Stimulated activated CD8-positive, alpha-beta memory T cell treated with anti-CD3 and anti-CD28 coated beads, Interleukin-7, amount 100 ng/mL, for 1 hour (primary cell): ENCODE data around the gene HIGD2B.
"Not testable (repeated sequence)": the region's sequence is repeated elsewhere in the genome, so short reads cannot be mapped to it uniquely, and the experiment has no call there.

Experiments used
- DNase-seq, 2 donors: peaks; one replicate each; pipeline ENCODE4 v3.0.0-alpha.2; 2020; ENCODE audit warnings: low read depth in 2 of 2

The HIGD2B gene

GRCh38 chr15:72685925-72686794 is at the start of gene HIGD2B, which contains the start of gene BBS4:
Gene HIGD2B (minus strand): TSS chr15:72686182. CDS start chr15:72676374, 9,808 bp downstream.
Gene BBS4 (plus strand): TSS chr15:72686207. CDS start chr15:72686228, 21 bp downstream.
- peak; percentile 64 to 78 for DNase-seq

- DNase-seq, result no peak
Observed at GRCh38 chr15:72735111-72735510, 49.1 kb upstream of the HIGD2B start.

GRCh38 chr15:72733941-72734738 is 48.2 kb upstream of the HIGD2B start:
- no peak for DNase-seq

- DNase-seq, result no peak
Observed at GRCh38 chr15:72732516-72732915, 46.5 kb upstream of the HIGD2B start.

GRCh38 chr15:72732086-72732485 is 46.1 kb upstream of the HIGD2B start:
- DNase-seq, result no peak

GRCh38 chr15:72728821-72729220 is 42.8 kb upstream of the HIGD2B start:
- DNase-seq, result no peak

GRCh38 chr15:72728249-72728648 is 42.3 kb upstream of the HIGD2B start:
- not testable (repeated sequence) for DNase-seq

- no peak for DNase-seq
Observed at GRCh38 chr15:72727154-72727553, 41.2 kb upstream of the HIGD2B start.

GRCh38 chr15:72725851-72726250 is 39.9 kb upstream of the HIGD2B start:
- DNase-seq, result not testable (repeated sequence)

GRCh38 chr15:72725446-72725845 is 39.5 kb upstream of the HIGD2B start:
- DNase-seq, result no peak

GRCh38 chr15:72724028-72724427 is 38.0 kb upstream of the HIGD2B start:
- no peak for DNase-seq

- DNase-seq, result peak; percentile 17 to 49
Observed at GRCh38 chr15:72722071-72722696, 36.2 kb upstream of the HIGD2B start.

- DNase-seq, result not testable (repeated sequence)
Observed at GRCh38 chr15:72708551-72709303, 22.7 kb upstream of the HIGD2B start.

GRCh38 chr15:72706266-72706665 is 20.3 kb upstream of the HIGD2B start:
- no peak for DNase-seq

GRCh38 chr15:72700076-72700475 is 14.1 kb upstream of the HIGD2B start:
- DNase-seq, result no peak

- DNase-seq, result no peak
Observed at GRCh38 chr15:72698938-72699337, 13.0 kb upstream of the HIGD2B start.

- DNase-seq, result no peak
Observed at GRCh38 chr15:72690938-72691337, 5.0 kb upstream of the HIGD2B start.

- no peak for DNase-seq
Observed at GRCh38 chr15:72688697-72689096, 2.7 kb upstream of the HIGD2B start.

- DNase-seq, result no peak
Observed at GRCh38 chr15:72685301-72685924, 569 bp downstream of the HIGD2B start.

- DNase-seq, result no peak
Observed at GRCh38 chr15:72682772-72683171, 3.2 kb downstream of the HIGD2B start.

- DNase-seq, result no peak
Observed at GRCh38 chr15:72680931-72681330, 5.1 kb downstream of the HIGD2B start.
